ENCODE results near the gene ZNF574.

DNA sequence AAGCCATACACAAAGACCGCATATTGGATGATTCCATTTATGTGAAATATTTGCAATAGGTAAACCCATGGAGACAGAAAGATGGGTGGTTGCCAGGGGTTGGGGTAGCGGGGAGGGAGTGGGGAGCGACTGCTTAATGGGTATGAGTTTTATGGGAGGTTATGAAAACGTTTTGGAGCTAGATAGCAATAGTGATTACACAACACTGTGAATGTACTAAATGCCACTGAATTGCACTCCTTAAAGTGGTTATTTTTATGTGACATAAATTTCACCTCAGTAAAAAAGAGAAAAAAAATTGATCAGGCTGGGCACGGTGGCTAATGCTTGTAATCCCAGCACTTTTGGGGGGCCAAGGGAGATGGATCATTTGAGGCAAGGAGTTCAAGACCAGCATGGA lies 42.6 kb upstream of the ZNF574 start:
- no peak for TF ChIP-seq TAF1 (IDR thresholded peaks at IDR 0.05; ENCODE audit: low read depth)
- TF ChIP-seq YY1 (IDR thresholded peaks at IDR 0.05; ENCODE audit: low read depth), result no peak
- TF ChIP-seq FOXM1 (IDR thresholded peaks at IDR 0.05; ENCODE audit: borderline replicate concordance, low read depth), result no peak
